Testis (tissue), 5 donors: ENCODE results near the gene ZFP36L2. TPM values are rescaled to one million over a fixed set of nuclear protein-coding genes. Genes with fewer than 3 reads are reported as not detected.

Experiments
- DNase-seq: peaks from one replicate; pipeline ENCODE4 v3.0.0-alpha.2; 2019
- H3K27ac ChIP-seq, 2 donors: fragments of 200-600 bp; sonication (generic); one replicate each; pipeline ENCODE4 v1.5.1; 2019
- H3K27me3 ChIP-seq: fragments of 200-600 bp; sonication (generic); one replicate; pipeline ENCODE4 v1.5.1; 2019
- H3K36me3 ChIP-seq: fragments of 200-600 bp; sonication (generic); one replicate; pipeline ENCODE4 v1.5.1; 2017; ENCODE audit warnings: low read depth; ENCODE audit errors: missing control alignments
- H3K4me1 ChIP-seq: fragments of 200-600 bp; sonication (generic); one replicate; pipeline ENCODE4 v1.5.1; 2019
- H3K4me3 ChIP-seq, 2 donors: fragments of 200-600 bp; sonication (generic); one replicate each; pipeline ENCODE4 v1.5.1; 2017 to 2019
- H3K9me3 ChIP-seq: fragments of 200-600 bp; sonication (generic); one replicate; pipeline ENCODE4 v1.5.1; 2017
- POLR2A ChIP-seq: fragments of 450-650 bp; IDR thresholded peaks from one replicate; pipeline ENCODE4 v1.6.1; 2017; ENCODE audit warnings: antibody characterized with exemption, mild to moderate bottlenecking, moderate library complexity
- WGBS, 2 donors: methylation state at CpG; one replicate each; pipeline ENCODE4 v1.1.5; 2018; 5-methylcytosine and 5-hydroxymethylcytosine counted together
- intact Hi-C: fragments of 100-400 bp; cut with DNase I; formaldehyde crosslinking; loops from one replicate; pipeline ENCODE4 v1.15.1; 2023; ENCODE audit warnings: low total_unique reads
- long read RNA-seq, 2 donors: transcript quantifications; one replicate each; lab custom pipeline, GENCODE V29; 2026
- polyA plus RNA-seq: library from polyadenylated mRNA; stranded (reverse); fragments of 350-450 nt; fragmentation: Illumina TruSeq; extraction: RNeasy Lipid Tissue Mini Kit (QIAGEN cat#74804); gene quantifications from one replicate; pipeline ENCODE4 v1.2.3, GENCODE V29; 2014; ENCODE audit warnings: low read depth, low replicate concordance; ENCODE audit not compliant: insufficient read depth
- total RNA-seq, 2 donors: library from RNA; depleted of rRNA; stranded (reverse); fragments of >200 nt; gene quantifications; one replicate each; pipeline ENCODE4 v1.2.3, GENCODE V29; 2016
- TF ChIP-seq, protein P1 (sequence below), 3 experiments: fragments of 450-650 bp in 2 of 3; fragments of 200-600 bp in 1 of 3; sonication (generic) in 1 of 3; IDR thresholded peaks; one replicate each; pipeline ENCODE4 v1.5.1; 2016 to 2019; ENCODE audit warnings: antibody characterized with exemption in 3 of 3, mild to moderate bottlenecking in 2 of 3, moderate library complexity in 1 of 3

Gene ZFP36L2, protein sequence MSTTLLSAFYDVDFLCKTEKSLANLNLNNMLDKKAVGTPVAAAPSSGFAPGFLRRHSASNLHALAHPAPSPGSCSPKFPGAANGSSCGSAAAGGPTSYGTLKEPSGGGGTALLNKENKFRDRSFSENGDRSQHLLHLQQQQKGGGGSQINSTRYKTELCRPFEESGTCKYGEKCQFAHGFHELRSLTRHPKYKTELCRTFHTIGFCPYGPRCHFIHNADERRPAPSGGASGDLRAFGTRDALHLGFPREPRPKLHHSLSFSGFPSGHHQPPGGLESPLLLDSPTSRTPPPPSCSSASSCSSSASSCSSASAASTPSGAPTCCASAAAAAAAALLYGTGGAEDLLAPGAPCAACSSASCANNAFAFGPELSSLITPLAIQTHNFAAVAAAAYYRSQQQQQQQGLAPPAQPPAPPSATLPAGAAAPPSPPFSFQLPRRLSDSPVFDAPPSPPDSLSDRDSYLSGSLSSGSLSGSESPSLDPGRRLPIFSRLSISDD
- total RNA-seq (10 to 100 TPM; 35.7 to 54.4 TPM), polyA plus RNA-seq (45.4 TPM)
- long read RNA-seq, donor 1, transcript ZFP36L2-201 (2 exons, 3,696 nt) = major isoform, 65 of 65 reads
- long read RNA-seq, donor 1, partial matches to known transcripts = 0 of 65 reads
- long read RNA-seq, donor 1, other reads (novel, unspliced or antisense) = 0 of 65 reads
- long read RNA-seq, donor 2, transcript ZFP36L2-201 (2 exons, 3,696 nt) = major isoform, 53 of 53 reads
- long read RNA-seq, donor 2, partial matches to known transcripts = 0 of 53 reads
- long read RNA-seq, donor 2, other reads (novel, unspliced or antisense) = 0 of 53 reads

DNA sequence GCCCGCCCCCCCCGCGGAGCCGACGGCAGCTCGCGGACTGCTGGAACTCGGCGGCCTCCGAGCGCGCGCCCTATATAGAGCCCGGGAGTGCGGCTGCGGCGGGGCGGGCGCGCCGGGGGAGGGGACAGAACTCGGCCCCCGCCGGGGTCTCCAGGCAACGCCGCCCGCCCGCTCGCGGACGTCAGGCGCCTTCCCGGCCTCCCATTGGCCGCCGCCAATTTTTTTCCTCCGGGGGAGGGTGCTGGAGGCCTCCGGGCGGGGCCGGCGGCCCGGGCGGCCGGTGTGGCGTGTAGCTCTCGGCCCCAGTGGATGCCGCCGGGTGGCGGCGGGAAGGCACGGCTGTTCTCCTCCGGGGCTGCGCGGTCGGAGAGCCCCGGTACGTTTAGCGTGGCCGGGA lies at the start of gene ZFP36L2:
TSS of gene ZFP36L2 (minus strand) at position 49 of the 397 bp plus-strand sequence. CDS start 291 bp downstream, outside the sequence.
- no peaks in the 10 kb centered on the region for H3K36me3 ChIP-seq
- intact Hi-C loops = loop anchor here (5.0 to 10.0 kb wide), 3 partner anchors 254 to 382 kb away; no protein-coding TSS in a partner anchor
- 0 to 2% methylated on average over 15 to 45 of the region's 58 CpGs for WGBS, 2 donors

DNA sequence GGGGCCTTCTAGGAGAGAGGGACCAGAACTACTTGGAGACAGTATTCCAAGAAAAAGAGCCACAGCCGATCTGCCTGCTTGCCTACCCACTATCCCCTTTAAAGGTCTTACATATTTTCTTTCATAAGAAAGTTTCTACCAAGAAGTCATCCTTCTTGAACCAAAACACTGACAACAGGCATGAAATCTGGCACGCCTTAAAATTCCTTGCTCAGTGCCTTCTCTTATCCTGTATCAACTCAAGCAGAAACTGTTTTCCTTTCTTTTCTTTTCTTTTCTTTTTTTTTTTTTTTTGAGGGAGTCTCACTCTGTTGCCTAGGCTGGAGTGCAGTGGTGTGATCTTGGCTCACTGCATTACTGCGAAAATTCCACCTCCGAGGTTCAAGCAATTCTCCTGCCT lies 48.3 kb upstream of the ZFP36L2 start:
- 83 to 94% methylated on average over 4 of the region's 4 CpGs for WGBS, 2 donors

More for the DNA sequence above, at the start of gene ZFP36L2:
- TF ChIP-seq, protein P1, sequence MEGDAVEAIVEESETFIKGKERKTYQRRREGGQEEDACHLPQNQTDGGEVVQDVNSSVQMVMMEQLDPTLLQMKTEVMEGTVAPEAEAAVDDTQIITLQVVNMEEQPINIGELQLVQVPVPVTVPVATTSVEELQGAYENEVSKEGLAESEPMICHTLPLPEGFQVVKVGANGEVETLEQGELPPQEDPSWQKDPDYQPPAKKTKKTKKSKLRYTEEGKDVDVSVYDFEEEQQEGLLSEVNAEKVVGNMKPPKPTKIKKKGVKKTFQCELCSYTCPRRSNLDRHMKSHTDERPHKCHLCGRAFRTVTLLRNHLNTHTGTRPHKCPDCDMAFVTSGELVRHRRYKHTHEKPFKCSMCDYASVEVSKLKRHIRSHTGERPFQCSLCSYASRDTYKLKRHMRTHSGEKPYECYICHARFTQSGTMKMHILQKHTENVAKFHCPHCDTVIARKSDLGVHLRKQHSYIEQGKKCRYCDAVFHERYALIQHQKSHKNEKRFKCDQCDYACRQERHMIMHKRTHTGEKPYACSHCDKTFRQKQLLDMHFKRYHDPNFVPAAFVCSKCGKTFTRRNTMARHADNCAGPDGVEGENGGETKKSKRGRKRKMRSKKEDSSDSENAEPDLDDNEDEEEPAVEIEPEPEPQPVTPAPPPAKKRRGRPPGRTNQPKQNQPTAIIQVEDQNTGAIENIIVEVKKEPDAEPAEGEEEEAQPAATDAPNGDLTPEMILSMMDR (IDR thresholded peaks at IDR 0.05) = no peak
- no peak for TF ChIP-seq POLR2A
- DNase-seq = peak; percentile 96
- H3K4me3 ChIP-seq = peak within 1 kb of the TSS; percentile 84 to 97
- no peaks in the 10 kb centered on the region for H3K27me3 ChIP-seq
- H3K27ac ChIP-seq = peak within 1 kb of the TSS; percentile 92 to 100
- no peaks in the 10 kb centered on the region for H3K9me3 ChIP-seq
- peaks cover 25% of the 10 kb centered on the region for H3K4me1 ChIP-seq

DNA sequence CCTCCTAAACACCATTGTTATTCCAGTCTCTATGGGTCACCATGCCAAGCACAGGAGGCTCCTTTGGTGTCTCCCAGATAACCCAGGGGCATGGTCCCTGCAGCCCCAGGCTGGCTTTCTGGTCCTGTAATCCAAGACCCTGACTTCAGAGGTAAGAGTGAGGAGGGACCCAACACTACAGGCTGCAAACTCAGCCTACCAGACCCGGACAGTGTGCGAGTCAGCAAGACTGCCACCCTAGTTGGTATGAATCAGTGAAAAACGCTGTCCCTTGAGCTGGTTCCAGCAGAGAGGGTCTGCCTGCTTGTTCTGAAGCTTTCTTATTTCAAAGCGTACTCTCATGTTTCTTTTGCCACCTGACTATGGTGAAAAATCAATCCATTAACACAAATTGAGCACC lies 47.6 kb upstream of the ZFP36L2 start:
- TF ChIP-seq, protein P1 (IDR thresholded peaks at IDR 0.05) = no peak
- TF ChIP-seq POLR2A = no peak
- Histone ChIP-seq H3K27me3 (no peaks in the 10 kb centered on the region), H3K9me3 (no peaks in the 10 kb centered on the region), H3K4me1 (peaks cover 44% of the 10 kb centered on the region), H3K27ac (no peak overlapping the region), H3K36me3 (no peaks in the 10 kb centered on the region), H3K4me3 (no peak overlapping the region)
- no peak for DNase-seq
- intact Hi-C loops = no loop called here
- 91 to 97% methylated on average over 2 to 4 of the region's 4 CpGs for WGBS, 2 donors

More for the DNA sequence above, 48.3 kb upstream of the ZFP36L2 start:
- Histone ChIP-seq H3K4me1 (peaks cover 38% of the 10 kb centered on the region), H3K27me3 (no peaks in the 10 kb centered on the region), H3K27ac (no peak overlapping the region), H3K36me3 (no peaks in the 10 kb centered on the region), H3K9me3 (no peaks in the 10 kb centered on the region), H3K4me3 (no peak overlapping the region)
- DNase-seq = no peak
- TF ChIP-seq, protein P1 (IDR thresholded peaks at IDR 0.05) = no peak
- no peak for TF ChIP-seq POLR2A
- intact Hi-C loops = no loop called here

DNA sequence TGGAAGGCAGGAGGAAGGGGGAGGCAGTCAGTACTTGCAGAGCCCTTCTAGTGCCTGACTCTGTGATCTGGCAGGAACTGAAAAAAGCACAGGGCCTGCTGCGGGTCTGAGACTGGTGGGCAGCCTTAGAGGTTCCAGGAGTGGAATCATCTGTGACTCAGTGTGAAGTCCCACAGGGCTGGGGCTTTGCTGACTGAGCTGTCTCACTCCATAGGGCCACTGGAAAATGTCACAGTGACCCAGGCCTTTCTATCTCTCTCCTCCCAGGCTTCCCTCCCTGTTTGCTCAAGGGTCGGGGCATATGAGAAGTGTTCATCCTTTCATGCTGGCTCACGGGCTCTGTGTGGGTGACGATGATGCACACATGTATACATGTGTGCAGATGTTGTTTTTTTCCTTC lies 47.1 kb upstream of the ZFP36L2 start:
- DNase-seq = no peak
- Histone ChIP-seq H3K4me3 (no peak overlapping the region), H3K4me1 (peaks cover 50% of the 10 kb centered on the region), H3K27ac (no peak overlapping the region), H3K9me3 (no peaks in the 10 kb centered on the region), H3K27me3 (no peaks in the 10 kb centered on the region), H3K36me3 (no peaks in the 10 kb centered on the region)
- WGBS, 2 donors = 33 to 59% methylated on average over 4 of the region's 4 CpGs
- TF ChIP-seq POLR2A = no peak
- TF ChIP-seq, protein P1 (IDR thresholded peaks at IDR 0.05) = no peak
- intact Hi-C loops = no loop called here
